Sigmoid colon (tissue), 7 donors: ENCODE measurements around the gene SPAG6. TPM values are rescaled to one million over a fixed set of nuclear protein-coding genes. Genes with fewer than 3 reads are reported as not detected.
A peak's percentile ranks its signal among the peaks of the same experiment; 100 is the strongest.

Experiments used
- DNase-seq: peaks from one replicate; pipeline ENCODE4 v3.0.0-alpha.2; 2019
- H3K27ac ChIP-seq, 4 donors: fragments of 200-600 bp; sonication (generic); one replicate each; pipeline ENCODE4 v1.5.1; 2016 to 2019; ENCODE audit warnings: mild to moderate bottlenecking in 1 of 4
- H3K27me3 ChIP-seq, 3 donors: fragments of 200-600 bp; sonication (generic); one replicate each; pipeline ENCODE4 v1.5.1; 2019; ENCODE audit warnings: mild to moderate bottlenecking in 1 of 3
- H3K36me3 ChIP-seq, 4 donors: fragments of 200-600 bp; sonication (generic); one replicate each; pipeline ENCODE4 v1.5.1; 2016 to 2019
- H3K4me1 ChIP-seq, 4 donors: fragments of 200-600 bp; sonication (generic); one replicate each; pipeline ENCODE4 v1.5.1; 2017 to 2019
- H3K4me3 ChIP-seq, 4 donors: fragments of 200-600 bp; sonication (generic); one replicate each; pipeline ENCODE4 v1.5.1; 2017 to 2019; ENCODE audit warnings: mild to moderate bottlenecking in 2 of 4, moderate library complexity in 1 of 4
- H3K9me3 ChIP-seq, 4 donors: fragments of 200-600 bp in 3 of 4; sonication (generic) in 3 of 4; one replicate each; pipeline versions ENCODE4 v1.5.1 to v1.6.1; 2013 to 2019
- EP300 ChIP-seq, 4 donors: sonication (generic); formaldehyde crosslinking; IDR thresholded peaks; one replicate each; pipeline ENCODE4 v1.6.1; 2017; ENCODE audit warnings: antibody characterized with exemption in 4 of 4
- POLR2A ChIP-seq, 2 donors: fragments of 450-650 bp; IDR thresholded peaks; one replicate each; pipeline ENCODE4 v1.6.1; 2016; ENCODE audit warnings: antibody characterized with exemption in 2 of 2, mild to moderate bottlenecking in 2 of 2, moderate library complexity in 2 of 2
- POLR2AphosphoS5 ChIP-seq, 4 donors: sonication (generic); formaldehyde crosslinking; IDR thresholded peaks; one replicate each; pipeline ENCODE4 v1.6.1; 2017; ENCODE audit warnings: antibody characterized with exemption in 4 of 4
- WGBS, 2 donors: extraction: QIAGEN DNeasy Blood & Tissue Kit; methylation state at CpG; one replicate each; pipeline ENCODE4 v1.1.7; 2013; 5-methylcytosine and 5-hydroxymethylcytosine counted together
- intact Hi-C: fragments of 100-400 bp; cut with DNase I; formaldehyde crosslinking; loops from one replicate; pipeline ENCODE4 v1.15.1; 2023
- polyA plus RNA-seq, 3 donors: library from polyadenylated mRNA; stranded (reverse); fragments of 200-250 nt; gene quantifications; one replicate each; pipeline ENCODE4 v1.2.3, GENCODE V29; 2013
- total RNA-seq, 4 donors: library from RNA; depleted of rRNA; stranded (reverse); fragments of >200 nt; gene quantifications; one replicate each; pipeline ENCODE4 v1.1.0, GENCODE V29; 2016
- TF ChIP-seq, protein P1 (sequence below), 4 experiments: fragments of 450-650 bp in 3 of 4; fragments of 200-600 bp in 1 of 4; IDR thresholded peaks; one replicate each; pipeline ENCODE4 v1.5.1; 2016 to 2019; ENCODE audit warnings: antibody characterized with exemption in 4 of 4, mild to moderate bottlenecking in 3 of 4, moderate library complexity in 2 of 4
- donor health status: healthy with polysubstance abuse.
- donor health status: Bipolar disorder and iron deficiency.
- donor health status: healthy.

Gene SPAG6
- total and polyA plus RNA-seq, 7 donors = 0.16 TPM; not detected in 6

- Histone ChIP-seq H3K4me1 (peaks cover 0 to 6% (median 3%) of the 10 kb centered on the region in 4 donors), H3K4me3 (no peak overlapping the region), H3K36me3 (no peaks in the 10 kb centered on the region), H3K27me3 (no peaks in the 10 kb centered on the region), H3K9me3 (no peaks in the 10 kb centered on the region), H3K27ac (no peak overlapping the region)
- intact Hi-C loops = loop anchor here (5.0 kb wide), 1 partner anchor 67 kb away; no protein-coding TSS in a partner anchor
- DNase-seq = no peak
- WGBS, 2 donors = 13 to 51% methylated on average over 3 of the region's 3 CpGs
- TF ChIP-seq, protein P1, sequence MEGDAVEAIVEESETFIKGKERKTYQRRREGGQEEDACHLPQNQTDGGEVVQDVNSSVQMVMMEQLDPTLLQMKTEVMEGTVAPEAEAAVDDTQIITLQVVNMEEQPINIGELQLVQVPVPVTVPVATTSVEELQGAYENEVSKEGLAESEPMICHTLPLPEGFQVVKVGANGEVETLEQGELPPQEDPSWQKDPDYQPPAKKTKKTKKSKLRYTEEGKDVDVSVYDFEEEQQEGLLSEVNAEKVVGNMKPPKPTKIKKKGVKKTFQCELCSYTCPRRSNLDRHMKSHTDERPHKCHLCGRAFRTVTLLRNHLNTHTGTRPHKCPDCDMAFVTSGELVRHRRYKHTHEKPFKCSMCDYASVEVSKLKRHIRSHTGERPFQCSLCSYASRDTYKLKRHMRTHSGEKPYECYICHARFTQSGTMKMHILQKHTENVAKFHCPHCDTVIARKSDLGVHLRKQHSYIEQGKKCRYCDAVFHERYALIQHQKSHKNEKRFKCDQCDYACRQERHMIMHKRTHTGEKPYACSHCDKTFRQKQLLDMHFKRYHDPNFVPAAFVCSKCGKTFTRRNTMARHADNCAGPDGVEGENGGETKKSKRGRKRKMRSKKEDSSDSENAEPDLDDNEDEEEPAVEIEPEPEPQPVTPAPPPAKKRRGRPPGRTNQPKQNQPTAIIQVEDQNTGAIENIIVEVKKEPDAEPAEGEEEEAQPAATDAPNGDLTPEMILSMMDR (IDR thresholded peaks at IDR 0.05) = no peak
- TF ChIP-seq EP300 (IDR thresholded peaks at IDR 0.05) (no peak), POLR2AphosphoS5 (IDR thresholded peaks at IDR 0.05) (no peak)
These were observed 83.8 kb downstream of the SPAG6 start for GRCh38 chr10:22429146-22429545.

DNA sequence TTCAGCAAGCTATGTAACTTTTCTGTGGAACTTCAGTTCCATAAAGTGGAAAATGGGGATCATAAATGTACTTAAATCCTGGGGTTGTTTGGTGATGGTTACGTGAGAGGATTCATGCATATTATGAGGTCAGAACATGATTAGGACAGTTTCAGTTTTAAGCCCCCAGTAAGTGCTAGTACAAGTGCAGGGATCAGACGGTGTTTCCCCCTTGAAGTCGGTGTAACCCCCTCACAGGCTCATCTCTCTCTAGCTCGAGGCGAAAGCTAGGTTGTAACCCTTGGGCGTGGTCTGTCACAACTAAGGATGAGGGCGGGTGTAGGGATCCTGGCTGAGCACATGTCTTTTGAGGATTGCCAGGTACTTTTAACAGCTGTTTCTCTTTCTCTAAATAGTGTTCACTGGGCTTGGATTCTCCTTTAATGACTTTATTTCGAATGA is 84.7 kb downstream of the SPAG6 start:
- no peak overlapping the region for H3K4me3 ChIP-seq
- intact Hi-C loops = loop anchor here (5.0 to 10.0 kb wide), 3 partner anchors 68 to 905 kb away; partner anchors contain the start of gene SKIDA1

DNA sequence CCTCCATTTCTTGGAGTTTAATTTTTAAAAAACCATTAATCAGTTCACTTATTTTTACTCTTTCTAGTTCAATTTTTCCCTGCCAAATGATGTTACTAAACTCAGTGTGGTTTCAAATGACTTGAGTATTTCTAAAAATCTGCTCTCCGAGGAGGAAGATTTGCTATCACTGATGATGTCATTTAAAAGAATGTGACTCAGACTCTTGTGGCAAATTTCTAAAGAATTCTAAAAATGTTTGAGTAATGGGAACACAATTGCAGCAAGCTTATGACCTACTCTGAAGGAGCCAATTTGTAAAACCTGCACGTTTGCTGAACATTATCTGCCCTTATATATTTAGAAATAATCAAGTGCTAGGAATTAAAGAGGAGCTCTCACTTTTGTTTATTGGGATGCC is 88.6 kb downstream of the SPAG6 start:
- Histone ChIP-seq H3K27me3 (no peaks in the 10 kb centered on the region), H3K27ac (peak overlapping the region in 1 of 4 donors; percentile 38), H3K4me3 (no peak overlapping the region), H3K9me3 (no peaks in the 10 kb centered on the region), H3K4me1 (peaks cover 0 to 16% (median 12%) of the 10 kb centered on the region in 4 donors), H3K36me3 (no peaks in the 10 kb centered on the region)
- DNase-seq = no peak
- peak in 1 of 4 donors; percentile 30 for TF ChIP-seq POLR2AphosphoS5 (IDR thresholded peaks at IDR 0.05)
- TF ChIP-seq, protein P1 (IDR thresholded peaks at IDR 0.05) = no peak
- TF ChIP-seq POLR2A (IDR thresholded peaks at IDR 0.05) = no peak
- TF ChIP-seq EP300 (IDR thresholded peaks at IDR 0.05) = no peak
- WGBS, 2 donors = 60 to 70% methylated on average over 2 of the region's 2 CpGs
- intact Hi-C loops = loop anchor here (10.0 kb wide), 2 partner anchors 631 to 909 kb away; partner anchors contain the start of gene SKIDA1

More for the DNA sequence above, 84.7 kb downstream of the SPAG6 start:
- Histone ChIP-seq H3K27me3 (no peaks in the 10 kb centered on the region), H3K9me3 (no peaks in the 10 kb centered on the region), H3K4me1 (peaks cover 0 to 6% (median 3%) of the 10 kb centered on the region in 4 donors), H3K36me3 (no peaks in the 10 kb centered on the region), H3K27ac (no peak overlapping the region)
- TF ChIP-seq, protein P1 (IDR thresholded peaks at IDR 0.05) = no peak
- TF ChIP-seq POLR2A (IDR thresholded peaks at IDR 0.05) (no peak), EP300 (IDR thresholded peaks at IDR 0.05) (no peak), POLR2AphosphoS5 (IDR thresholded peaks at IDR 0.05) (no peak)
- WGBS, 2 donors = 15 to 57% methylated on average over 8 of the region's 8 CpGs
- no peak for DNase-seq

DNA sequence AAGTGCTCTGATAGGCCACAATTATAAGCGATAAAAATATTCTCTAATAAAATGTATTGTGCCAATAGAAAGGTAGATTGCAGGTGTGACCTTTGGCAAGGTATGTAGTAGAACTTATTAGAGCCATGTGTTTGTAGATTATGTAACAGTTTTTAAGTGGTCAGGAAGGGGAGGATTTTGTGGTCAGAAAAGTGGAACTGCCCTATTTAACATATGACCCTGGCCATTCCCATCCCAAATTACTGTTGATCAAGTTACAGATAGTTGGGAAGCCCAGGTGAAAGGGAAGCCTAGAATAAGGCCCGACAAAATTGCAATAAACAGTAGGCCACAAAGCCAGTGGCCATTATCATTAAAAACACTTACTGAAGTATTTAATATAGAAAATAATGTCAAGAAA is 89.2 kb downstream of the SPAG6 start:
- intact Hi-C loops = loop anchor here (10.0 kb wide), 2 partner anchors 630 to 910 kb away; partner anchors contain the start of gene SKIDA1
- no peak for DNase-seq
- WGBS, 2 donors = 90 to 97% methylated on average over 2 of the region's 2 CpGs
- TF ChIP-seq, protein P1 (IDR thresholded peaks at IDR 0.05) = no peak
- no peak for TF ChIP-seq EP300 (IDR thresholded peaks at IDR 0.05)
- TF ChIP-seq POLR2AphosphoS5 (IDR thresholded peaks at IDR 0.05) = no peak
- TF ChIP-seq POLR2A (IDR thresholded peaks at IDR 0.05) = no peak
- Histone ChIP-seq H3K27me3 (no peaks in the 10 kb centered on the region), H3K36me3 (no peaks in the 10 kb centered on the region), H3K27ac (peak overlapping the region in 1 of 4 donors; percentile 38), H3K4me1 (peaks cover 0 to 18% (median 14%) of the 10 kb centered on the region in 4 donors), H3K4me3 (no peak overlapping the region), H3K9me3 (no peaks in the 10 kb centered on the region)
